GM19397 (cell line): ENCODE results near the gene TMEM131L.
A peak's percentile ranks its signal among the peaks of the same experiment; 100 is the strongest.
"Not testable (repeated sequence)": the region's sequence is repeated elsewhere in the genome, so short reads cannot be mapped to it uniquely, and the experiment has no call there.

Source experiments
- ATAC-seq: cut with Tn5 transposase; IDR thresholded peaks from one replicate; pipeline ENCODE4 v1.9.1; 2021; ENCODE audit warnings: mild to moderate bottlenecking, moderate library complexity; ENCODE audit not compliant: unreplicated experiment

Gene TMEM131L

GRCh38 chr4:153639833-153640802, 174.0 kb downstream of the TMEM131L start:
- ATAC-seq, result no peak

- ATAC-seq, result no peak
Observed at GRCh38 chr4:153641532-153641931, 175.4 kb downstream of the TMEM131L start.

GRCh38 chr4:153643406-153644383, 177.5 kb downstream of the TMEM131L start:
- ATAC-seq, result peak; percentile 67

- ATAC-seq, result no peak
Observed at GRCh38 chr4:153645183-153645582, 179.0 kb downstream of the TMEM131L start.

GRCh38 chr4:153646261-153646660, 180.1 kb downstream of the TMEM131L start:
- no peak for ATAC-seq

- no peak for ATAC-seq
Observed at GRCh38 chr4:153646978-153647377, 180.8 kb downstream of the TMEM131L start.

- no peak for ATAC-seq
Observed at GRCh38 chr4:153647975-153648374, 181.8 kb downstream of the TMEM131L start.

- no peak for ATAC-seq
Observed at GRCh38 chr4:153649572-153649991, 183.4 kb downstream of the TMEM131L start.

GRCh38 chr4:153651116-153651515, 185.0 kb downstream of the TMEM131L start:
- ATAC-seq, result no peak

GRCh38 chr4:153651587-153651986, 185.4 kb downstream of the TMEM131L start:
- no peak for ATAC-seq

GRCh38 chr4:153652051-153652784, 186.1 kb downstream of the TMEM131L start:
- ATAC-seq, result no peak

GRCh38 chr4:153655002-153655541, 188.9 kb downstream of the TMEM131L start:
- no peak for ATAC-seq

GRCh38 chr4:153655928-153656327, 189.8 kb downstream of the TMEM131L start:
- no peak for ATAC-seq

- no peak for ATAC-seq
Observed at GRCh38 chr4:153661215-153661822, 195.2 kb downstream of the TMEM131L start.

GRCh38 chr4:153661908-153662307, 195.7 kb downstream of the TMEM131L start:
- ATAC-seq, result no peak

- ATAC-seq, result no peak
Observed at GRCh38 chr4:153663667-153664066, 197.5 kb downstream of the TMEM131L start.

- not testable (repeated sequence) for ATAC-seq
Observed at GRCh38 chr4:153666505-153666904, 200.3 kb downstream of the TMEM131L start.

- ATAC-seq, result no peak
Observed at GRCh38 chr4:153668647-153669046, 202.5 kb downstream of the TMEM131L start.

- ATAC-seq, result no peak
Observed at GRCh38 chr4:153669838-153670237, 203.7 kb downstream of the TMEM131L start.

GRCh38 chr4:153676486-153676885, 210.3 kb downstream of the TMEM131L start:
- ATAC-seq, result no peak
